GM21528 (cell line): ENCODE results near the gene SMPD3.

Experiments used
- ATAC-seq: cut with Tn5 transposase; IDR thresholded peaks from one replicate; pipeline ENCODE4 v1.9.1; 2021; ENCODE audit warnings: mild to moderate bottlenecking, moderate library complexity; ENCODE audit not compliant: unreplicated experiment, low FRiP score

The SMPD3 gene

GRCh38 chr16:68344252-68344651, 104.1 kb downstream of the SMPD3 start:
- no peak for ATAC-seq

- ATAC-seq: no peak
Measured at GRCh38 chr16:68343137-68343536, 105.2 kb downstream of the SMPD3 start.

- ATAC-seq: no peak
Measured at GRCh38 chr16:68342620-68343019, 105.7 kb downstream of the SMPD3 start.

- no peak for ATAC-seq
Measured at GRCh38 chr16:68339214-68339613, 109.1 kb downstream of the SMPD3 start.

- ATAC-seq: no peak
Measured at GRCh38 chr16:68338326-68339119, 109.8 kb downstream of the SMPD3 start.

GRCh38 chr16:68335175-68335574, 113.1 kb downstream of the SMPD3 start:
- no peak for ATAC-seq

- ATAC-seq: no peak
Measured at GRCh38 chr16:68332411-68333121, 115.7 kb downstream of the SMPD3 start.

- no peak for ATAC-seq
Measured at GRCh38 chr16:68331879-68332410, 116.4 kb downstream of the SMPD3 start.

- ATAC-seq: no peak
Measured at GRCh38 chr16:68328860-68329390, 119.4 kb downstream of the SMPD3 start.

GRCh38 chr16:68328151-68328859, 120.0 kb downstream of the SMPD3 start:
- ATAC-seq: peak; percentile 55

GRCh38 chr16:68324780-68325357, 123.4 kb downstream of the SMPD3 start:
- ATAC-seq: no peak

- no peak for ATAC-seq
Measured at GRCh38 chr16:68324336-68324735, 124.0 kb downstream of the SMPD3 start.

- ATAC-seq: no peak
Measured at GRCh38 chr16:68319185-68319908, 129.0 kb downstream of the SMPD3 start.

- ATAC-seq: no peak
Measured at GRCh38 chr16:68313116-68313515, 135.2 kb downstream of the SMPD3 start.

- peak; percentile 98 for ATAC-seq
Measured at GRCh38 chr16:68310774-68311511, 137.4 kb downstream of the SMPD3 start, which contains the start of the genes PRMT7 and SLC7A6OS. Gene PRMT7 (plus strand): TSS chr16:68311019. CDS start chr16:68315980, 4,961 bp downstream. Gene SLC7A6OS (minus strand): TSS chr16:68310946. CDS start chr16:68310926, 20 bp downstream.

- ATAC-seq: peak; percentile 42
Measured at GRCh38 chr16:68310437-68310773, 137.9 kb downstream of the SMPD3 start.

GRCh38 chr16:68309799-68310198, 138.5 kb downstream of the SMPD3 start:
- no peak for ATAC-seq
